Measurements from ENCODE around the gene RAMP3.

The RAMP3 gene

GRCh38 chr7:45215601-45216062, 58.0 kb downstream of the RAMP3 start:
- TF ChIP-seq POLR2A (IDR thresholded peaks at IDR 0.05; ENCODE audit: low read length): no peak
- DNase-seq: no peak

- TF ChIP-seq POLR2A (IDR thresholded peaks at IDR 0.05; ENCODE audit: low read length) (no peak), GATA1 (IDR thresholded peaks at IDR 0.05; ENCODE audit: low read depth, low read length) (no peak)
- no peak for DNase-seq
Observed at GRCh38 chr7:45216181-45216580, 58.6 kb downstream of the RAMP3 start.

- DNase-seq: no peak
Observed at GRCh38 chr7:45216622-45217165, 59.1 kb downstream of the RAMP3 start.

GRCh38 chr7:45217358-45217757, 59.8 kb downstream of the RAMP3 start:
- TF ChIP-seq POLR2A (IDR thresholded peaks at IDR 0.05; ENCODE audit: low read length) (no peak), GATA1 (IDR thresholded peaks at IDR 0.05; ENCODE audit: low read depth, low read length) (no peak)
- peak; percentile 20 to 23 for DNase-seq

More at GRCh38 chr7:45216622-45217165, 59.1 kb downstream of the RAMP3 start:
- TF ChIP-seq POLR2A (IDR thresholded peaks at IDR 0.05; ENCODE audit: low read length) (no peak), GATA1 (IDR thresholded peaks at IDR 0.05; ENCODE audit: low read depth, low read length) (no peak)

- DNase-seq: no peak
- TF ChIP-seq POLR2A (IDR thresholded peaks at IDR 0.05; ENCODE audit: low read length): no peak
- no peak for TF ChIP-seq GATA1 (IDR thresholded peaks at IDR 0.05; ENCODE audit: low read depth, low read length)
Observed at GRCh38 chr7:45219130-45219529, 61.5 kb downstream of the RAMP3 start.

GRCh38 chr7:45219801-45220435, 62.3 kb downstream of the RAMP3 start:
- no peak for DNase-seq
- no peak for TF ChIP-seq POLR2A (IDR thresholded peaks at IDR 0.05; ENCODE audit: low read length)
- TF ChIP-seq GATA1 (IDR thresholded peaks at IDR 0.05; ENCODE audit: low read depth, low read length): no peak

- TF ChIP-seq POLR2A (IDR thresholded peaks at IDR 0.05; ENCODE audit: low read length) (no peak), GATA1 (IDR thresholded peaks at IDR 0.05; ENCODE audit: low read depth, low read length) (no peak)
- no peak for DNase-seq
Observed at GRCh38 chr7:45220846-45221618, 63.4 kb downstream of the RAMP3 start.

- no peak for DNase-seq
- TF ChIP-seq GATA1 (IDR thresholded peaks at IDR 0.05; ENCODE audit: low read depth, low read length) (no peak), POLR2A (IDR thresholded peaks at IDR 0.05; ENCODE audit: low read length) (no peak)
Observed at GRCh38 chr7:45221896-45222604, 64.5 kb downstream of the RAMP3 start.

- TF ChIP-seq POLR2A (IDR thresholded peaks at IDR 0.05; ENCODE audit: low read length) (no peak), GATA1 (IDR thresholded peaks at IDR 0.05; ENCODE audit: low read depth, low read length) (no peak)
- DNase-seq: no peak
Observed at GRCh38 chr7:45223078-45223477, 65.5 kb downstream of the RAMP3 start.

GRCh38 chr7:45223728-45224630, 66.4 kb downstream of the RAMP3 start:
- no peak for DNase-seq
- no peak for TF ChIP-seq POLR2A (IDR thresholded peaks at IDR 0.05; ENCODE audit: low read length)

- peak; percentile 15 to 19 for DNase-seq
- no peak for TF ChIP-seq POLR2A (IDR thresholded peaks at IDR 0.05; ENCODE audit: low read length)
- no peak for TF ChIP-seq GATA1 (IDR thresholded peaks at IDR 0.05; ENCODE audit: low read depth, low read length)
Observed at GRCh38 chr7:45224832-45225231, 67.2 kb downstream of the RAMP3 start.

GRCh38 chr7:45225311-45225947, 67.8 kb downstream of the RAMP3 start:
- TF ChIP-seq POLR2A (IDR thresholded peaks at IDR 0.05; ENCODE audit: low read length): no peak
- DNase-seq: peak; percentile 22 to 32

GRCh38 chr7:45225948-45226335, 68.4 kb downstream of the RAMP3 start:
- TF ChIP-seq POLR2A (IDR thresholded peaks at IDR 0.05; ENCODE audit: low read length): no peak
- TF ChIP-seq GATA1 (IDR thresholded peaks at IDR 0.05; ENCODE audit: low read depth, low read length): no peak
- DNase-seq: no peak

Data from erythroblast (primary cell).